ENCODE results near the gene SMARCA1. TPM values are rescaled to one million over a fixed set of nuclear protein-coding genes. Genes with fewer than 3 reads are reported as not detected.

The SMARCA1 gene
- total and polyA plus RNA-seq, 10 of the 15 experiments (the other 5 are each of a cell fraction or from before 2014, with no cell fraction given) = 0.02 to 0.31 (median 0.08) TPM; not detected in 3

GRCh38 chrX:129493643-129494042 is 29.6 kb downstream of the SMARCA1 start (continued):
- TF ChIP-seq ZSCAN29 (IDR thresholded peaks at IDR 0.05) (no peak), E4F1 (IDR thresholded peaks at IDR 0.05; ENCODE audit: borderline replicate concordance, partially characterized antibody) (no peak)

GRCh38 chrX:129490330-129490729 is 33.0 kb downstream of the SMARCA1 start:
- Histone ChIP-seq H3K27ac (ENCODE audit: control insufficient read depth, insufficient read depth) (no peak overlapping the region), H3K4me1 (ENCODE audit: control insufficient read depth, insufficient read depth, low read length) (no peaks in the 10 kb centered on the region), H3K36me3 (ENCODE audit: control insufficient read depth in 2 of 2, insufficient read depth in 2 of 2, low read length in 1 of 2) (no peaks in the 10 kb centered on the region), H2AFZ (ENCODE audit: control insufficient read depth, low read depth, low read length) (no peak overlapping the region), H4K20me1 (ENCODE audit: control insufficient read depth, insufficient read depth) (no peaks in the 10 kb centered on the region), H3K79me2 (ENCODE audit: control insufficient read depth, insufficient read depth, low read length) (no peaks in the 10 kb centered on the region), H3K9ac (ENCODE audit: control insufficient read depth, insufficient read depth, low read length) (no peak overlapping the region), H3K27me3 (replicated peaks in 1 of 2; ENCODE audit: control insufficient read depth in 2 of 2, insufficient read depth in 2 of 2, low read length in 1 of 2) (no peaks in the 10 kb centered on the region), H3K9me3 (replicated peaks; ENCODE audit: control insufficient read depth, insufficient read depth, low read length) (no peaks in the 10 kb centered on the region), H3K4me3 (no peak overlapping the region), H3K4me2 (ENCODE audit: control insufficient read depth, insufficient read depth) (no peak overlapping the region)
- ATAC-seq = no peak
- intact Hi-C loops (cut with micrococcal nuclease; ENCODE audit: unreplicated experiment) = no loop called here
- in situ Hi-C loops (cut with MboI) = no loop called here
- BruUV-seq (replicated peaks) = no TSS peak
- ChIA-PET RAD21 (ENCODE audit: unreplicated experiment) (no interaction called here), CTCF (no interaction called here), SMC1A (ENCODE audit: uncharacterized antibody, unreplicated experiment) (no interaction called here), POLR2A (no interaction called here)
- FAIRE-seq = no peak
- WGBS (ENCODE audit: insufficient coverage, insufficient replicate concordance, low lambda C conversion rate, missing lambda C conversion rate) = 0% methylated on average over 2 of the region's 2 CpGs
- TF ChIP-seq E2F4 (IDR thresholded peaks at IDR 0.05; ENCODE audit: low read depth, low read length) (no peak), RELA (IDR thresholded peaks at IDR 0.05; ENCODE audit: borderline replicate concordance, partially characterized antibody) (no peak), SREBF2 (IDR thresholded peaks at IDR 0.05; ENCODE audit: low read length) (no peak), ZNF207 (IDR thresholded peaks at IDR 0.05; ENCODE audit: borderline replicate concordance) (no peak)
- no peak for DNase-seq (ENCODE audit: low read depth, low spot score)

Data from GM12878 (cell line).